NCI-H446 treated with DMSO at 0.1 percent for 48 hours (cell line): Measurements from ENCODE around the gene ZNF700.
"Not testable (repeated sequence)": the region's sequence is repeated elsewhere in the genome, so short reads cannot be mapped to it uniquely, and the experiment has no call there.

Experiments
- DNase-seq: peaks from one replicate; lab custom pipeline; 2025; lab: John Stamatoyannopoulos, UW

The ZNF700 gene

DNA sequence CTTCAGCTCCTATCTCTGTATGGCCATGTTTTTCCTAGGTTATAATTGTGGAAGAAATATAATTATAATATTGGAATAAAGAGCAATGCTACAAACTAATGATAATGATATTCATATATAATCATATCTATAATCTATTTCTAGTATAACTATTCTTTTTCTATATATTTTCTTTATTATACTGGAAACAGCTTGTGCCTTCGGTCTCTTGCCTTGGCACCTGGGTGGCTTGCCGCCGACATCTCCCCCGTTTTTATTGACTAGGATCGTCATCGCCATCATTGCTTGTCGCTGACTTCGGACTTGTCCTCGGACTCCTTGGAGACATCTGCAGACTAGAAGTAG is 64.2 kb downstream of the ZNF700 start:
- no peak for DNase-seq

- not testable (repeated sequence) for DNase-seq
These were observed 67.0 kb downstream of the ZNF700 start for GRCh38 chr19:11991921-11992320.

DNA sequence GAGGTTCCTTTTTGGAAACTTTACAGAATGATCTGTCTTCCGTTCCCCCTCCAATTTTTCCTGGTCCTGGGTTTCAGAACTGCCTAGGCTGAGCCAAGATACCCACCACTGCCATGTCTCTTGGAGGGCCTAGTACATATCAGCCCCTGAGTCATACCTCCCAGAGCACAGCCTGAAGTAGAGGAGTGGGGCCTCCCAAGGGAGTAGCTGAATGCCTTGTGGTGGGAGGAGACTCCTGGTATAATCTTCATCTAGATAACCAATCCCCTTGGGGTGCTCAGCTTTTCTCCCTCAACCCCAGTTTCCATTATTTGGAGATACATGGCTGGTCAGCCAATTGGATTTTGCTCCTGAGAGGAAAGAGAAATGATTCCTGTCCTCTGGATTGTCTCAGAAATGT is 70.3 kb downstream of the ZNF700 start:
- no peak for DNase-seq
